HG03060 (cell line): ENCODE data around the gene UBL7.

Source experiments
- ATAC-seq: cut with Tn5 transposase; IDR thresholded peaks from one replicate; pipeline ENCODE4 v1.9.1; 2021; ENCODE audit warnings: low read depth, moderate number of reproducible peaks; ENCODE audit not compliant: unreplicated experiment

The UBL7 gene

DNA sequence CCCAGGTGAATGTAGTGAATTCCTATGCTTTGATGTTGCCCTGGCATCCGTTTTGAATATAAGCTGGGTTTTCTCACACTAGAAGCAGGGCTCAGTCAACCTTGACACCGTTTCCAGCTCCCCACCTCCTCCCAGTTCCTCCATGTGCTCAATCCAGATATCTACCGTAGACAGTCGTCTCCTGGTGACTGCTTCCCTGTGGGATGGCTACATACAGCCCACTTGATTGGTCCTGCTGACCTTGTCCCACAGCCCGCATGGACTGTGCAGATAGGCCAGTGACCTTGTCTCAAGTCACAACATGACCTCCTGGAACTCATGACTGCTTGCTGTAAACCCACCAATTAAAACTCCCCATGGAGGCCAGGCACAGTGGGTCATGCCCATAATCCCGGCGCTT lies 35.3 kb downstream of the UBL7 start:
- ATAC-seq = no peak

DNA sequence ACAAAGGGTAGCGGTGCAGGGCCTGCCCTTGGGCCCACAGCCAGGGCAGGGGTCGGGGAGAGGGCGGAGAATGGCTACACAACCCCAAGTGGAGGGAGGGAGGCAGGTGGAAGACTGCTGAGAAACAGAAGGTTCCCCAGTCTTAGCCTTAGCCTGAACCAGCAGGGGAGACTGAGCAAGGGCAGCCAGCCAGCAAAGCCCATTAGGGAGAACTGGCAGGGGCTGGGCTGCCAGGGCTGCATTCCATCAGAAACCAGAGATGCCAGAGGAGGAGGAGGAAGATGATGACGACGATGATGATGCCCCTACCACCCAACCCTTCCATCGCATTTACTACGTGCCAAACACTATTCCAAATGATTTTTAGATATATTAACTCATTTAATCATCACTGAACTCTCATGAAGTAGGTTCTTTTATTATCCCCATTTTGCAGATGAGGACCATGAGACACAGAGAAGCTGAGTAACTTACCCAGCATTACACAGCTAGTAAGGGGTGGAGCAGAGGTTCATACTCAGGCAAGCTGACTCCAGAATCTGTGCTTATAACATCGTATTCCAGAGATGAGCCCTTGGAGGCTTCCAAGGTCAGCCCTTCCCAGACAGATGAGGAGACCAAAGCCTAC lies 35.9 kb downstream of the UBL7 start:
- ATAC-seq = no peak

DNA sequence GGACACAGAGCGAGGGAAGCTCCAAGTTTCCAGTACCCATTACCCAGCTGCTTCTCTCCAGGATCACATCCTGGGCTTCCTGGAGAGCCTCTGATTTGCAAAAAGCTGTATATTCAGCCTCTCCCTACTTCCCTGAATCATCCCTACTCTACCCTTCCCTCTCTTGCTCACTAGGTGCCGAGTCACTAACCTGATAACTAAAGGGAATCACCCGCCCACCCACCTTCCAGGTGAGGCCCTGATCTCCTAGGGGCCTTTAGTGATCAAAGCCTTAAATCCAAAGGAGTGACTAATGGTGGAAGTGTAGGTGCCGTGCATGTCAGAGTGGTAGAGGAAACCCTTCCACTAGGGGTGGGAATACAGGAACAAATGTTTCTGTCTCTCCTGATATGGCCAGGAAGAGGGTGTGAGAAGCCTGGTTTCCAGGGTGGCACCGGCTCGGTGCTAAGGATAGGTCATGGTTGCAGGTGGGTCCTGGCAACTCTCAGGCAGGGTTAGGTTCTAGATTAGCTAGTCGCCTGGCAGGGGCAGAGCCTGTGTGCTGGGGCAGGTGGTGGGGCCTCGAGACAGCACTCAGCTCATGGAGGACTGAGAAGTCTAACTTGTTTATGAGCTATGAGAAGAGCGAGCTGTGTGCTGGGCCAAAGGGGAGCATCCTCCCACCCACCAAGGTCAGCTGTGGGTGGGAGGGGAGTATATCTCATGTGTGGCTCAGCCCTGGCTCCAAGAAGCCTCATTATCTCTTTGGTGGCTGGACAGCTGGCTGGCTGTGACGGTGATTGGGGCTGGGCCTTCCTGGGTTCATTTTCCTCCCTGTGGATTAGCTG lies 37.3 kb downstream of the UBL7 start:
- ATAC-seq = no peak

DNA sequence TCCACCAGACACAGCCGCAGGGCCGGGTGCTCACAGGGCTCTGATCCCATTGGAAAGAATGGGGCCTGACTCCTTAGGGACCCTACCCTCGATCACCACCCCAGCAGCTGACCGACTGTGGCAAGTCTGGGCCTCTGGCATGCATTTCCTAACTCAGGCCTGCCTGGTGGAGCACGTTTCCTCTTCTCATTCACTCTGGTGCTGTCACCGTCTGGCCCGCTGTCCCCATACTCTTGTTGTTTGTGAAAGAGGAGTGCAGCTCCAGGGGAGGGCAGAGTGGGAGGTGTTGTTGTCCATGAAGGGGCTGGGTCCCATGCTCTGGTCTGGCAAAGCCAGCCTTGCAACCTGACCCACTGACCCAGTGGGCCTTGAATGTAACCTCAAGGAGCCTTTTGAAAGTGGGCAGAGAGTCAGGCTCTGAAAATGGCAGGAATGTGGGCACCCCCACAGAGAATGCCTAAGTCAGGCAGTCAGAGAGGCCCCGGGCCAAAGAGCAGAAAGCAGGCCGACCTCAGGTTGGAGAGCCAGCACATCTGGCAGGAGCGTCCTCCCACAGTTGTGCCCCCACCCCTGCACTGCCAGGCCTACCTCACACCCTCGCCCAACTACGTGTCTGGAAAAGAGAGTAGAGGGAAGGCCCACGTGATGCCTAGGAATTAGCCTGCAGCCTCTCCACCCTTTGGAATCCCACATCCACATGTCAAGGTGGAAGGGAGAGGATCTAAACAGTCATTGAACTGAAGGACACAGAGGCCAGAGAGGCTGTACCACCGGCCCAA lies 38.1 kb downstream of the UBL7 start:
- no peak for ATAC-seq

DNA sequence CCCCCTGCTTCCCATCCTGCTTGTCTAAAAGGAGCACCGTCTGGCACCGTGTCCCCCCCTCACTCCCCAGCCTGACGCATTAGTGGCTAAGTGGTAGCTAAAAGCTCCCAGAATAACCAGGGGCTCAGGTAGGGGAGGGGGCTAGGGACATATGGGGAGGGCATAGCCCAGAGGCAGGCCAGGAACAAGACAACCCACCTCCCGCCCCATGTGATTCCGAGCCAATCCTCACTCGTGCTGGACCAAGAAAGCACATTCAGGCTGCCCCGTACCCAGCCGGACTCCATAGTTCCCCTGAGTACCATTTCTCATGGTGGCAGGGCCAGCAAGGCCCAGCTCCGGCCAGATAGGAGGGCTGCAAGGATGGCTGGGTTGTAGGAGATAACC lies 38.7 kb downstream of the UBL7 start:
- ATAC-seq = no peak

DNA sequence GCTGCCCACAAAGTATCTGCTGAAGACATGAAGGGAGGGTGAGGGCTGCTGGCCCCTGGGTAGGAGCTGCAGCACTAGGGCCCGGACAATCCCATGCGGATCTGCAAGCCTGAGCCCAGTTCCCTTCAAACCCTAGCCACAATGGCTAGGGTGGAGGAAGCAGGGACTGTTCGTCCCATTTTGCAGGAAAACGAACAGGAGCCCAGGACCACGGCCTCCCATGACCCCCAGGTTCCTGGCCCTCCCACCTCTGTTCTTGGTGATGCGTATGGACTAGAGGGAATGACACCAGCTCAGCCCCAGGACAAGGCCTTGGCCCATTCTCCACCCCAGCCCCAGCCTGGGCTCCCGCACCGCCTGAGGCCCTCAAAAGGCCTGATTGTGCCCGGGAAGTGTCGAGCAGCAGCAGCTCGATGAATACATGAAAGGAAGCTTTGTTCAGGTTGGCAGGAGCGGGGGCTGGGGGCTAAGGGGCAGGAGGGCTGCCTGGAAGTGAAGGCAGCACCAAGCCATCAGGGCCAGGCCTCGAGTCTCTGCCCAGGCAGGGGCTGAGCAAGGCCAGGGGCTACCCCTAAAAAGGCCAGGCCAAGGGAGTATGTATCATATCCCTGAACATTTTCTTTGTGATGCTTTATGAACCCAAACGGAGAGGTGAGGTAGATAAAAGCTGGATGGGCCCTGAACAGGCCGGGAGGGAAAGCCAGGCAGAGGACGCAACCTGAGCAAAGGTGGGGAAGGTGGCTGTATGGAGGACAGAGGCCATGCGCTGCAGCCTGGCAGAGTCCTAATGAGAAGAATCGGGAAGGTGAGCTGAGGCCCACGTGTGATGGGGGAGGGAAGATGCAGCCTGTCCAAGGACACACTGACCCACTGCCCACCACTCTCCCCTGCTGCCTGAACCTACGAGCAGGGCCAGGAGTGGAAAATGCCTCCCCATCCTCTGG lies 39.4 kb downstream of the UBL7 start:
- no peak for ATAC-seq

DNA sequence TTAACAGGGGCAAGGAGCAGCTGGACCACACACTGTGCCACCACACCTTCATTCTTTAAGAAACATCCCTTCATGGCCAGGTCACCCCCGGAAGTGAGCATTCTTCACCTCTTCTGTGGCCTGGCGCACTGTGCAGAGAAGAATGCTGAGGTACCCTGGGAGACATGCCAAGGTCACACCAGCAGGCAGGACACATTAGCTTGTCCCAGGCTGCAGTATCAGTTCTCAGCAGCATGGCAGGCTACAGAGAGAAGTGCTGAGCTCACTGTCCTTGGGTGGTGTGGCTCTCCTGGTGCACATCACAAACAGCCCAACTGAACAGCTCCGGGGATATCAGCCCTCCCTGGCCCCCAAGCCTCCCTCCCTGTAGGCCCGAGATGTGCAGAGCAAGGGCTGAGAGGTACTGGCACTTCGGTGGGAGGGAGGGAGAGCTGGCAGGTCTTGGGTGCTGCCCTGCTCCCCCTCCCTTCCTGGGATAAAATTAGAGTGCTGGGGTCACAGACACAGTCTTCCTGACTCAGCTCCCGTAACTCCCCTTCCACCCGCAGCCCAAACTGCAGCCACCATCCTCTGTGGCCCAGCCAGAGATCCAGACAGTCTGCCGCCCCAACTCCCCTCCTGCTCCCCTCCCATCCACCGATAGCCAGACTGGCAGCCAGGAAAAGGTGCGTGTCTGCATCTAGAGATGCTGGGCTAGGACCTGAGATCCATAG lies 40.6 kb downstream of the UBL7 start:
- ATAC-seq = no peak

DNA sequence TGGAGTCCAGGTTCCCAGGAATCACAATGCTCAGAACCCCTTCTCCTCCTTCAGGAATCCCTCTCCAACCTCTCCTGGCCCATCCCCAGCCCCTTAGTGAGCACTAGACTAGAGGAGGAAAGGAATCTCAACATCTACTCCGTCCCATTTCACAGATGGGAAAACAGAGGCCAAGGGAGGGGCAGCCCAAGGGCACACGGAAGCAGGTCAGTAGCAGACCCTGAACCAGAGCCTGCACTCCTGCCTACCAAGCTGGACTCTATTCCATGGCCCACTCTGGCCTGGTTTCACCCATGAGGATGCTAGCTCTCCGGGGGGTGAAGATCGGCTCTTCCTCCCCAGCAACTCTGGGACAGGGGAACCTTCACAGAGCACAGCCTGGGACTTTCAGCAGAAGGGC lies 41.5 kb downstream of the UBL7 start:
- ATAC-seq = no peak

DNA sequence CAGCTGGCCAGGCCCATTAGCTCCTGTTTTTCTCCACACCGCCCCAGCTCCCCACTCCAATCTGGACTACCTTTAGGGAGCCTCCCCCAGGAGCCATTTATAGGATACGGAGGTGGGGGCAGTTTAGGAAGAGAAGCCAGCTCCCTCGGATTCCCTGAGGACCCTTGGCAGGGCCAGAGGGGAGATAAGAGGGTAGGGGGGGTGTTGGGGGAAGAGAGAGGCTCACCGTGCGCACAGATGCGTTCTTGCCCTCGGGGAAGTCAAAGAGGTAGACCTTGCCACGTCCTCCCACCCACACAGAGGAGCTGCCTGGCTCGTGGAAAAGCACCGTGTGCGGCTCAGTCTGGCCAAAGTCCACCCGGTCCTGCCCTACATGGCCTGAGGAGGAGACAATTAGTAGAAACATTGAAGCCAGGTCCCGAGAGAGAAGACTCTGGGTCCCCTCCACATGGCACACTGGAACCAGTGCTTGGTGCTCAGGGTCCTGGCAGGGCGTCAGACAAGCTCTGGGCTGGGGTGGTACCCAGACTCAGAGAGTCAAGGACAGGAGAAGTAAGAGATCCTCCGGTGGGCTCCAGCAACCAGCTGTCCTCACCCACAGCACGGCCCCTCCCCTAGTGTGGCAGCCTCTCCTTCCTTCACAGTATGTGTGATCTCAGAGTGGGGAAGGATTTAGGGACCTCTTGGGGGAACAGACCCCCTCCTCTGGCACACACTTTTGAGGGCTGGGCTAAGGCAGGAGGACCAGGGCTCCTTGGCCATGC lies 42.2 kb downstream of the UBL7 start:
- no peak for ATAC-seq

DNA sequence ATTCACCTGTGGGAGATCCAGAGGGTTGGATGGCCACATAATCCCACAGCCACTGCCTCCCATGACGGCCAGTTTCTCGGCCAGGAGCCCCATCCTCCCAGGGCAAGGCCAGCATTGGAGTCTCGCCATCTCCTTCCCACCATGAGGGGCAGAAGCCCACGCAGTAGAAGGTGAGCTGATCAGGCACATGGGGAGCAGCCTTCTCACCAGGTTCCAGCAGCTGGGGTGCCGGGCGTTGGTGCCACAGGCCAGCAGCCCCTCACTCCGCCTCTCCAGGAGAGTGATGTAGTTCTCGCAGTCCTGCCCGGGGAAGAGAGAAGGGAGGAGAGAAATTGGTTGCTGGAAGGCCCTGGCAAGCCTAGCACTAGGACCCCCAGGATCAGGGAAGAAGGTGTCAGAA lies 43.3 kb downstream of the UBL7 start:
- ATAC-seq = no peak

DNA sequence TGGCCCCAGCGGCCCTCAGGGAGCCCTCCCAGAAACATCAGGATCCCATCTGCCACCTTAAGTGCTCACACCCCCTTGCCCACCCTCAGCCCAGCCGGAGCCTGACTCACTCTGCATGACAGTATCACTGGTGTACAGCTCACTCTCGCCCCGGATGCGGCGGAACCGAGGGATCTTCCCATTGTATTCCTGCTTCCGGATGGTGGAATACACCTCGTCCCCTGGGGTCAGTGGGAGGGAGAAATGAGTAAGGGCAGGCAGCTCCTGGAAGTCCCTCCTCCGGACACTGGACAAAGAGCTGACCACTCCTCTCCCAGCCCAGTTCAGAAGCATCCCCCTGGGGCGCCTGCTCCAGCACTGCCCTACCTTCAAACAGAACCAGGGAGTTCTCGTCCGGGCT lies 43.7 kb downstream of the UBL7 start:
- ATAC-seq = no peak

DNA sequence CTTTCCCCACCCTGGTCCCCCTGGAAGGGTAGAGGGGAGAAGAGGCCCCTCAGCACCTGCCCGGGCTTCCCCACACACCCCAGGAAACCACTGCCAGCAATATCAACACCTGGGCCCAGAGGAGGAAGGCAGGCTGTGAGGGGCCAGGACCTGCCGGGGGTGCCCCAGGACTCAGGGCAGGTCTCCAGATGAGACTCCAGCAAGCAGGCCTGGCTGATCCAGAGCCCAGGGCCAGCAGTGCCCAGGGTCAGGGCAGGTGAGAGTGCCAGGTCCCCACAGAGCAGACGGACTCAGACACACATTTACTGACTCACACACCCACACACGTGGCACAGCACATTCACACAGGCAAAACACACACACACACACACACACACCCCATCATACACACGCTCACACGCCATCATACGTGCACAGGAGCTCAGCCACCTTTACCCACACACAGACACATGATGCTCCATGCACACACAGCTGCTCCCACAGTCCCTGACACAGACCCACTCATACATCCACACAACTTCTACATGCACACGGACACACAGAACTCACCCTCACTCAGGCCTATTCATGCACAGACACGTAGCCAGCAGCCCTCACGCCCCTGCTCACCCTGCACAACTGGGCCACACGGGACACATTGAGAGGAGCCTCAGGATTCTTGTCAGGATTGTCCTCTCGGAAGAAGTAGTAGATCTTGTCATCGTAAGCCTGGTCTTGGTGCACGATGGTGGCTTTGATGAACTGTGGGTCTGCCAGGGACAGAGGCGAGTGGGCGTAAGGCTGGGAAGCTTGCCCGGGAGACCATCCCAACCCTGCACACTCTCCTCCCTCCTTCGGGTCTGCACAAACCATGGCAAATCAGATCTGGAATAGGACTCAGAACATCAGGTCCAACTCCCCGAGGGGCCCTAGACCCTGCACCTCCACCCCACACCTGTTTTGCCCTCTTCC lies 44.7 kb downstream of the UBL7 start:
- ATAC-seq = no peak

DNA sequence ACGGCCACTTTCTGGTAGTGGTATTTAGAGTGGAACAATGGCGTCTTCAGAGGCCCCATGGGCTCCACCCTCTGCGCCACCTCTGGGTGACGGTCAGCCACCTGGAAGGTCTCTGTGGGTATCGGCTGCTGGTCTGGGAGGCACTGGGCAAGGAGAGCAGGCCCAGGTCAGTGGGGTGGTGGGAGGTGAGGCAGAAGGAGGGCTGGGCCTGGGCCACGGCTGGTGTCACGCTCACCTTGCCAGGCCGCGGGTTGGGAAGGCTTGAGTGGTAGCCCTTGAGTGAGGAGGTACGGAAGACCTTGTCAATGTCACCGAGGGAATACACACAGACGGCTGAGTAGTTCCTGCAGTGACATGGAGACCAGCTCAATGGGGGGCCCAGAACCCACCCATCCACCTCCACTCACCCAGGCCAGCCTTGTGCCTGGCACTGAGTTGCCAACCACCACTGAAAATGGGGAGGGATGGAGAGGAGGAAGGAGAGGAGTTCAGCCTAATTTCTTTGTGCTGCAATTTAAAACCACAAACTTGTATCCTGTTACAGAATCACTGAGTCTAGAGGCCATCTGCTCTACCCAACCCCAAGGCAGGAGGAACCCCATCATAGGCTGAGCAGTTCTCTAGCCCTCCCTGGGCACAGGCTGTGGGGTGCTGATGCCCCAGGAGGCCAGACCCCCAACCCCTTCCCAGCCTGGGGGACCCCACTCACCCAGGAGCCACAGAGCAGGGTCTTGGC lies 46.2 kb downstream of the UBL7 start:
- ATAC-seq = no peak

DNA sequence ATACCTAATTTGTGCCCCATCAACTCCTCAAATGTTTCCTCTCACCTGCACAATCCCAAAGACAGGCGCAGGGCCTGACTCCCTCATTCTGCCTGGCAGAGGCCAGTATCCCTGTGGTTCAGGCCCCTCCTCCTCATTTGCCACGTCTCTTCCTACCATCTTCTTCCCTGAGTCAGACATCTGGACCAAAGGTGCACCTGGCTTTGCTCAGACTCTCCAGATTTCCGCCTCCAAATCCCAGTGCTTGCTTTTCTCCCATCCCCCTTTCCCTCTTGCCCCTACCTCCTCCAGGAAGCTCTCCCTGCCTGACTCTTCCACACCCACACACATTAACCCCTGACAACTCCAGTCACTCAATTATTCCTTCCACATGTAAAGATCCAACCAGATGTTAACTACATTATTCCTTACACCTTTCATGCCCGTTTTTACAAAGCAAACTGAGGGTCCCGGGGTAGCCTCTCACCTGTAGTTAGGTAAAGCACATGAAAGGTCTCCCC lies 46.8 kb downstream of the UBL7 start:
- ATAC-seq = no peak

DNA sequence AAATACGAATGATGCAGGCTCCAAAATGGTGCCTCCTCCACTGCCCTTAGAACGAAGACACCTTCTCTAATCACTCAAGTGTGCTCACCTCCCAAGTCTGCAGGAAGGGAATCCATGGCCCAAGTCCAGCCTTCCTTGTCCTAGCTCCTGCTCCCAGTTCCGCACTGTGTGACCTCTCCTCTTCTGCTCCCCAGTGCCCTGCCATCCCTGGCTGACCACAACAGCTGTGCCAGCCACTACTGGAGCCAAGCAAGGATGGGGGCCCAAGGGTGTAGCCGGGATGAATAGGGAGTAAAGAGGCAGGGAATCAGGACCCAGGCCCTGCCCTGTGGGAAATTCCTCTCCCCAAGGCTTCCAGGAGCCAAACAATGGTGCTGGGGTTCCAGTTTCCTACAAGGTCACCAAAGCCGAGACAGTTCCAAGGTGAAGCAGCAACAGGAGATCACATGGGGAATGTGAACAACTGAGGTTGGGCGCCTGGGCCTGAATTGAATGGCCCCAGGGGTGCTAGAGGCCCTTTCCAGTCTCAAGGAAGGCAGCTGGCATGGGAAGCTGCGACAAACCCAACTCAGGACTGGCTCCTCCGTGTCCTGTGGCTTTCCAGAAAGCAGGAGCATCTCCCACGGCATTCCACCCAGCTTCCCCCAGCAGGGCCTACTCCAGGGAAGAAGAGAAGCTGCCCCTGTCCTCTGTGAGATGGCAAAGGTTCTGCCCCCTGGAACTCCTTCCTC lies 47.4 kb downstream of the UBL7 start:
- ATAC-seq = no peak

DNA sequence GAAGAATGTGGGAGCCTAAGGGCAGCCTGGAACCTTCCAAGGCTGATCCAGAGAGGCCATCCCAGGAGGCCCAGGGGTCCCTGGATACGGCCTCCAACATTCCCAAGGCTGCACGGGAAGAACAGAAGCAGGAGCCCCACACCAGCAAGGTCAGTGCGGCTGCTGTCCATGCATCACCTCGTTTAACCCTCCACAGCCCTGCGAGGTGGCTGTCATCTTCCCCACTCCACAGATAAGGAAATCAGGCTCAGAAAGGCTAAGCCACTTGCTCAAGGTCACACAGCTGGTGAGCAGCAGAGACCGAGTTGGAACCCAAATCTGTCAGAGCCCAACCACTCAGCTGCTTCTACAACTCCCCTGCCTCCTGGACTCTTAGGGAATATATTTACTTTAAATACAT lies 48.8 kb downstream of the UBL7 start:
- no peak for ATAC-seq

DNA sequence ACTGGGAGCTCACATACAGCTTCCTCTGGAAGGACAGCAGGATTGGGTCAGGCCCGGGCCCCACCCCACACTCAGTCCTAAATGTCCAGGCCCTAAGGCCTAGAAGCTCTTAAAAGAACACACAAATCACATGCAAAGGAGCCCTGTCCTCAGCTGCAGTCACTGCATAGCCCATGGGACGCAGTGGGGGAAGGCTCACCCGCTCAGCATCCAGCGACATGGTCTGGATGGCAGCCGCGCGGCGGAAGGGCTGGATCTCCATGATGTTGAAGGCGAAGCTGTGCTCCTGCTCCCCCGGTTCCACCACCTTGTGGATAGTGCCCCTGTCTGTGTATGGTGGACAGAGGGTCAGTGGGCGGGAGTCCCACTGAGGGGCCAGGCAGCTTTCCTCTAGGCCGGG lies 49.3 kb downstream of the UBL7 start:
- ATAC-seq = no peak
